Measurements from ENCODE around the gene RIC8A. TPM values are rescaled to one million over a fixed set of nuclear protein-coding genes. Genes with fewer than 3 reads are reported as not detected.
A peak's percentile ranks its signal among the peaks of the same experiment; 100 is the strongest.

The RIC8A gene
- total and polyA plus RNA-seq, 9 of the 15 experiments (the other 6 are each of a cell fraction or from before 2014, with no cell fraction given): 10.7 to 108 (median 72.1) TPM

- TF ChIP-seq AFF1 (IDR thresholded peaks at IDR 0.05; ENCODE audit: low read depth in 1 of 2, partially characterized antibody in 2 of 2) (no peak), NFIC (IDR thresholded peaks at IDR 0.05) (peak; percentile 68), MLX (CRISPR knock-in tag; conservative IDR thresholded peaks at IDR 0.05) (no peak), SUPT5H (IDR thresholded peaks at IDR 0.05) (0 out of 2 replicates have a peak, but pooled peaks have one; percentile 39), ZNF280A (IDR thresholded peaks at IDR 0.05; ENCODE audit: low read depth, partially characterized antibody) (no peak), KAT7 (CRISPR knock-in tag; IDR thresholded peaks at IDR 0.05; ENCODE audit: borderline replicate concordance) (no peak), MTA2 (IDR thresholded peaks at IDR 0.05; ENCODE audit: low read depth) (no peak), MTF1 (CRISPR knock-in tag; IDR thresholded peaks at IDR 0.05; ENCODE audit: borderline replicate concordance) (no peak), RBFOX2 (IDR thresholded peaks at IDR 0.05; ENCODE audit: low read depth, low read length) (peak; percentile 30; the same call in 1 of the 2 replicates), YBX1 (IDR thresholded peaks at IDR 0.05) (no peak), HEY1 (CRISPR knock-in tag; IDR thresholded peaks at IDR 0.05; ENCODE audit: borderline replicate concordance) (no peak), POLR2AphosphoS5 (IDR thresholded peaks at IDR 0.05; ENCODE audit: control insufficient read depth, insufficient read depth, low read depth, low read length) (peak; percentile 28; the same call in 1 of the 2 replicates), ZNF384 (IDR thresholded peaks at IDR 0.05; ENCODE audit: low read depth, low read length) (no peak)
These were observed 45.8 kb downstream of the RIC8A start (continued) for GRCh38 chr11:253160-253885.
